Nephron progenitor cell (in vitro differentiated cells): ENCODE measurements around the gene BIN2.

Experiments
- DNase-seq: peaks from one replicate; pipeline ENCODE4 v3.0.0; 2021
- H3K27ac Mint-ChIP-seq: 2 replicates; pipeline ENCODE4 v1.8.0; 2021; ENCODE audit warnings: mild to moderate bottlenecking, moderate library complexity, mixed read lengths
- H3K27me3 Mint-ChIP-seq: 2 replicates; pipeline ENCODE4 v1.8.0; 2021; ENCODE audit warnings: mild to moderate bottlenecking, low read depth, mixed read lengths; ENCODE audit not compliant: poor library complexity
- H3K36me3 Mint-ChIP-seq: 2 replicates; pipeline ENCODE4 v1.8.0; 2021; ENCODE audit warnings: low read depth, mixed read lengths
- H3K4me1 Mint-ChIP-seq: 2 replicates; pipeline ENCODE4 v1.8.0; 2021; ENCODE audit warnings: mixed read lengths
- H3K4me3 Mint-ChIP-seq: 2 replicates; pipeline ENCODE4 v1.8.0; 2021; ENCODE audit warnings: mild to moderate bottlenecking, moderate library complexity, mixed read lengths
- H3K9me3 Mint-ChIP-seq: 2 replicates; pipeline ENCODE4 v1.8.0; 2021; ENCODE audit warnings: mild to moderate bottlenecking, moderate library complexity, mixed read lengths
- CTCF ChIP-seq: fragments of 200-600 bp; sonication (generic); IDR thresholded peaks from 2 replicates; pipeline ENCODE4 v1.5.0; 2021; ENCODE audit warnings: antibody characterized with exemption

Gene BIN2

GRCh38 chr12:51369581-51369980 lies 45.6 kb upstream of the BIN2 start:
- no peak for DNase-seq
- H3K4me1 Mint-ChIP-seq = peaks cover 59% of the 10 kb centered on the region
- H3K4me3 Mint-ChIP-seq = no peak overlapping the region
- H3K27me3 Mint-ChIP-seq = peaks cover 3% of the 10 kb centered on the region
- no peaks in the 10 kb centered on the region for H3K36me3 Mint-ChIP-seq
- no peak for TF ChIP-seq CTCF
- H3K9me3 Mint-ChIP-seq = no peaks in the 10 kb centered on the region
- peak overlapping the region; percentile 70 for H3K27ac Mint-ChIP-seq

GRCh38 chr12:51368640-51369517 lies 44.9 kb upstream of the BIN2 start:
- no peaks in the 10 kb centered on the region for H3K9me3 Mint-ChIP-seq
- no peak for TF ChIP-seq CTCF
- peaks cover 3% of the 10 kb centered on the region for H3K27me3 Mint-ChIP-seq
- H3K36me3 Mint-ChIP-seq = no peaks in the 10 kb centered on the region
- H3K27ac Mint-ChIP-seq = peak overlapping the region; percentile 70
- DNase-seq = no peak
- H3K4me1 Mint-ChIP-seq = peaks cover 57% of the 10 kb centered on the region
- no peak overlapping the region for H3K4me3 Mint-ChIP-seq

- no peak for DNase-seq
- no peak overlapping the region for H3K4me3 Mint-ChIP-seq
- TF ChIP-seq CTCF = no peak
- H3K36me3 Mint-ChIP-seq = no peaks in the 10 kb centered on the region
- peaks cover 45% of the 10 kb centered on the region for H3K4me1 Mint-ChIP-seq
- no peak overlapping the region for H3K27ac Mint-ChIP-seq
- peaks cover 3% of the 10 kb centered on the region for H3K27me3 Mint-ChIP-seq
- no peaks in the 10 kb centered on the region for H3K9me3 Mint-ChIP-seq
These were observed 41.3 kb upstream of the BIN2 start for GRCh38 chr12:51365276-51365675.

GRCh38 chr12:51364001-51364400 lies 40.0 kb upstream of the BIN2 start:
- H3K4me3 Mint-ChIP-seq = no peak overlapping the region
- peaks cover 43% of the 10 kb centered on the region for H3K4me1 Mint-ChIP-seq

GRCh38 chr12:51362747-51363342 lies 38.9 kb upstream of the BIN2 start:
- H3K27ac Mint-ChIP-seq = no peak overlapping the region
- no peaks in the 10 kb centered on the region for H3K9me3 Mint-ChIP-seq
- H3K27me3 Mint-ChIP-seq = peaks cover 11% of the 10 kb centered on the region
- TF ChIP-seq CTCF = no peak
- peaks cover 35% of the 10 kb centered on the region for H3K4me1 Mint-ChIP-seq
- DNase-seq = no peak
- H3K36me3 Mint-ChIP-seq = no peaks in the 10 kb centered on the region
- H3K4me3 Mint-ChIP-seq = no peak overlapping the region

More at GRCh38 chr12:51364001-51364400, 40.0 kb upstream of the BIN2 start:
- no peak for DNase-seq
- H3K36me3 Mint-ChIP-seq = no peaks in the 10 kb centered on the region
- H3K27ac Mint-ChIP-seq = no peak overlapping the region
- H3K27me3 Mint-ChIP-seq = peaks cover 5% of the 10 kb centered on the region
- no peak for TF ChIP-seq CTCF
- no peaks in the 10 kb centered on the region for H3K9me3 Mint-ChIP-seq
